Right lobe of liver (tissue), 6 donors: ENCODE data around the gene MROH7. TPM values are rescaled to one million over a fixed set of nuclear protein-coding genes. Genes with fewer than 3 reads are reported as not detected.
A peak's percentile ranks its signal among the peaks of the same experiment; 100 is the strongest.

Experiments used
- ATAC-seq, 4 donors: fragments of 200-7000 bp; cut with Tn5 transposase; one replicate each; pipeline ENCODE4 v1.9.1; 2020; ENCODE audit warnings: mild to moderate bottlenecking in 4 of 4, moderate library complexity in 4 of 4
- DNase-seq, 3 donors: peaks; one replicate each; pipeline ENCODE4 v3.0.0-alpha.2; 2020
- H3K27ac ChIP-seq, 3 donors: fragments of 200-600 bp; one replicate each; pipeline ENCODE4 v1.8.0; 2022
- H3K27me3 ChIP-seq, 2 donors: fragments of 200-600 bp; one replicate each; pipeline ENCODE4 v1.8.0; 2022
- H3K36me3 ChIP-seq, 4 donors: fragments of 200-600 bp; sonication (generic) in 1 of 4; one replicate each; pipeline versions ENCODE4 v1.5.1 to v1.8.0; 2017 to 2022; ENCODE audit warnings: control low read depth in 1 of 4
- H3K4me1 ChIP-seq, 4 donors: fragments of 200-600 bp; sonication (generic) in 1 of 4; one replicate each; pipeline versions ENCODE4 v1.5.1 to v1.8.0; 2017 to 2022; ENCODE audit warnings: control low read depth in 1 of 4
- H3K4me3 ChIP-seq, 3 donors: fragments of 200-600 bp; one replicate each; pipeline ENCODE4 v1.8.0; 2022
- H3K9me3 ChIP-seq, 4 donors: fragments of 200-600 bp; sonication (generic) in 1 of 4; one replicate each; pipeline versions ENCODE4 v1.5.1 to v1.8.0; 2017 to 2022; ENCODE audit warnings: control low read depth in 1 of 4
- CTCF ChIP-seq, 4 donors: fragments of 200-600 bp in 3 of 4; fragments of 450-650 bp in 1 of 4; IDR thresholded peaks; one replicate each; pipeline versions ENCODE4 v1.5.1 to v1.8.0; 2016 to 2022; ENCODE audit warnings: antibody characterized with exemption in 4 of 4, mild to moderate bottlenecking in 2 of 4
- POLR2A ChIP-seq: fragments of 450-650 bp; IDR thresholded peaks from one replicate; pipeline ENCODE4 v1.6.1; 2017; ENCODE audit warnings: antibody characterized with exemption, mild to moderate bottlenecking
- WGBS: methylation state at CpG from one replicate; pipeline ENCODE4 v1.1.6; 2018; ENCODE audit warnings: low coverage, low lambda C conversion rate; ENCODE audit not compliant: insufficient coverage; ENCODE audit errors: missing lambda C conversion rate; 5-methylcytosine and 5-hydroxymethylcytosine counted together
- intact Hi-C, 2 donors: fragments of 100-400 bp; cut with DNase I; formaldehyde crosslinking; loops; one replicate each; pipeline versions ENCODE4 v1.11.2 to v1.14.1; 2022
- total RNA-seq, 6 experiments: library from RNA; depleted of rRNA in 2 of 6; stranded (reverse); fragments of >200 nt in 2 of 6; fragmentation: NEBNext Ultra II Directional in 3 of 6; extraction: Animal tissue kit (Norgen Biotek cat#: 25700) in 3 of 6; gene quantifications; one replicate each; pipeline versions ENCODE4 v1.1.0 to v1.2.4, GENCODE V29; 2016 to 2023
- donor health status: DM: no; HTN: yes; CAD: no.
- donor health status: DM: no; HTN: no; CAD: no.
- donor health status: DM: no; HTN: no; CAD: no.
- donor health status: DM: no; HTN: yes; CAD: no.
- donor health status: DM: no; HTN: yes; CAD: no.

The MROH7 gene
- total RNA-seq, 6 experiments from 2014 or later, result 0.37 to 3.1 (median 1.2) TPM

DNA sequence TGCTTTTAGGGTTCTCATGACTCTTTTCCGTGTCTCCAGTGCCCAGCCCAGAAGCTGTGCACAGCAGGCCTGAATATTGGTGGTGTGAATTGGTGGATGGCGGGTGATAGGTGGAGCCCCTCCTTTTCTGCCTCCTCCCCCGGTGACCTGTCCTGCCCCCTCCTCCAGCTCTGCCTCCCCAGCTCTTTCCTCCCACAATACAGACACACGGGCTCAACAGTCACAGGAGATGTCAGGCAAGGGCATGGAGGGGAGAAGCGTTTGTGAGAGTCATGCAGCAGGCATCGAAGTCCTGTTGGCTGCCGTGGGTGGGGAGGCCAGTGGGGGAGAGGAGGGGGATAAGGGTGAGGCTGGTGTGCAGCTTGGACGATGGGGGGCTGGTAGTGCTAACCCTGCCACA lies 56.8 kb downstream of the MROH7 start:
- ATAC-seq (no peak), DNase-seq (no peak)
- intact Hi-C loops, result no loop called here
- TF ChIP-seq CTCF (IDR thresholded peaks at IDR 0.05) (no peak), POLR2A (no peak)
- no peaks in the 10 kb centered on the region for H3K4me1 ChIP-seq
- H3K4me3 ChIP-seq, result no peak overlapping the region
- H3K9me3 ChIP-seq, result no peaks in the 10 kb centered on the region
- no peaks in the 10 kb centered on the region for H3K36me3 ChIP-seq
- H3K27me3 ChIP-seq, result no peaks in the 10 kb centered on the region
- WGBS, result 81% methylated on average over 7 of the region's 8 CpGs
- no peak overlapping the region for H3K27ac ChIP-seq

GRCh38 chr1:54699936-54700525 lies 58.4 kb downstream of the MROH7 start:
- ATAC-seq, result no peak
- 90% methylated on average over 2 of the region's 11 CpGs for WGBS

DNA sequence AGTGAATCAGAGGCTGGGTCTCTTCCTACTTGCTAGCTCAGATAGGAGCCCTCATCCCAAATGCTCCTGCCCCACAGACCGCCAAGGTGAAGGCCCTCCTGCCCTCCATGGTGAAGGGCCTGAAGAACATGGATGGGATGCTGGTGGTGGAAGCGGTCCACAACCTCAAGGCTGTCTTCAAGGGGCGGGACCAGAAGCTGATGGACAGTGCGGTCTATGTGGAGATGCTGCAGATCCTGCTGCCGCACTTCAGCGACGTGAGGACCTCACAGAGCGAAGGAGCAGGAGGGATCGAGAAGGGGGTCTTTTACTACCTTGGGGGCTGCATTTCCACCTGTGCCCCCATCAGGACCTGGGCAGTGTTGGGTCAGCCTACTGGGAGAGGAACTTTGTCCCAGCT lies 59.5 kb downstream of the MROH7 start:
- DNase-seq, result no peak
- no peak for TF ChIP-seq POLR2A
- TF ChIP-seq CTCF (IDR thresholded peaks at IDR 0.05), result no peak
- Histone ChIP-seq H3K27me3 (no peaks in the 10 kb centered on the region), H3K9me3 (no peaks in the 10 kb centered on the region), H3K36me3 (no peaks in the 10 kb centered on the region), H3K4me1 (no peaks in the 10 kb centered on the region), H3K4me3 (no peak overlapping the region), H3K27ac (no peak overlapping the region)
- 100% methylated on average over 1 of the region's 9 CpGs for WGBS
- ATAC-seq, result no peak
- intact Hi-C loops, result no loop called here

More at GRCh38 chr1:54699936-54700525, 58.4 kb downstream of the MROH7 start:
- Histone ChIP-seq H3K27me3 (no peaks in the 10 kb centered on the region), H3K4me1 (no peaks in the 10 kb centered on the region), H3K27ac (no peak overlapping the region), H3K36me3 (no peaks in the 10 kb centered on the region), H3K9me3 (no peaks in the 10 kb centered on the region), H3K4me3 (no peak overlapping the region)
- DNase-seq, result peak in 1 of 3 donors; percentile 26
- intact Hi-C loops, result no loop called here
- TF ChIP-seq CTCF (IDR thresholded peaks at IDR 0.05), result no peak
- no peak for TF ChIP-seq POLR2A

DNA sequence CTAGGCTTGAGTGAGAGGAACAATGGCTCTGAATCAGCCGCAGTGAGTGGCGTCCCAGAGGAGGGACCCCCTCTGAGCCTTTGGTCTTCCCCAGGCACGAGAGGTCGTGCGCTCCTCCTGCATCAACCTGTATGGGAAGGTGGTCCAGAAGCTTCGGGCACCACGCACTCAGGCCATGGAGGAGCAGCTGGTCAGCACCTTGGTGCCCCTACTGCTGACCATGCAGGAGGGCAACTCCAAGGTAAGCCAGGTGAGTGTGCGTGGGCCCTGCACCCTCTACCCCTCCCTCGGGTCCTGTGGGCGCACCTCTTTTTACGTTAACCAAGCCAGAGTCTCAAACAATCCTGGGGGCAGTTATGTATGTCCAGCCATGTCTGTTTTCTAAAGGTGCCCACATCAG lies 60.4 kb downstream of the MROH7 start:
- Histone ChIP-seq H3K4me3 (no peak overlapping the region), H3K27me3 (no peaks in the 10 kb centered on the region), H3K9me3 (no peaks in the 10 kb centered on the region), H3K27ac (no peak overlapping the region), H3K4me1 (no peaks in the 10 kb centered on the region), H3K36me3 (no peaks in the 10 kb centered on the region)
- DNase-seq, result no peak
- 94% methylated on average over 3 of the region's 11 CpGs for WGBS
- intact Hi-C loops, result no loop called here
- peak in 1 of 4 donors; percentile 7 for ATAC-seq
- TF ChIP-seq POLR2A, result no peak
- no peak for TF ChIP-seq CTCF (IDR thresholded peaks at IDR 0.05)

GRCh38 chr1:54703471-54703870 lies 61.9 kb downstream of the MROH7 start:
- Histone ChIP-seq H3K36me3 (no peaks in the 10 kb centered on the region), H3K4me3 (no peak overlapping the region), H3K27me3 (no peaks in the 10 kb centered on the region), H3K27ac (no peak overlapping the region), H3K9me3 (no peaks in the 10 kb centered on the region), H3K4me1 (no peaks in the 10 kb centered on the region)
- intact Hi-C loops, result no loop called here
- 95% methylated on average over 10 of the region's 10 CpGs for WGBS
- no peak for TF ChIP-seq CTCF (IDR thresholded peaks at IDR 0.05)
- no peak for TF ChIP-seq POLR2A
- DNase-seq, result no peak
- no peak for ATAC-seq
